Stomach (tissue), 9 donors: ENCODE data around the gene NUP133. TPM values are rescaled to one million over a fixed set of nuclear protein-coding genes. Genes with fewer than 3 reads are reported as not detected.

Experiments used
- DNase-seq, 2 donors: peaks; one replicate each; pipeline versions ENCODE4 v3.0.0 to v3.0.0-alpha.2; 2013 to 2019
- H3K27ac ChIP-seq, 5 donors: fragments of 200-600 bp in 4 of 5; sonication (generic) in 4 of 5; one replicate each; pipeline ENCODE4 v1.5.1; 2013 to 2019; ENCODE audit warnings: mild to moderate bottlenecking in 1 of 5, moderate library complexity in 1 of 5
- H3K27me3 ChIP-seq, 3 donors: fragments of 200-600 bp; sonication (generic); one replicate each; pipeline ENCODE4 v1.5.1; 2017 to 2019; ENCODE audit warnings: mixed run types in 1 of 3
- H3K36me3 ChIP-seq, 4 donors: fragments of 200-600 bp; sonication (generic); 1 replicate in 3 of 4; 2 replicates in 1 of 4; pipeline ENCODE4 v1.5.1; 2016 to 2019
- H3K4me1 ChIP-seq, 4 donors: fragments of 200-600 bp; sonication (generic); one replicate each; pipeline ENCODE4 v1.5.1; 2016 to 2019
- H3K4me3 ChIP-seq, 4 donors: fragments of 200-600 bp; sonication (generic) in 3 of 4; one replicate each; pipeline ENCODE4 v1.5.1; 2016 to 2019; ENCODE audit warnings: mild to moderate bottlenecking in 1 of 4
- H3K9me3 ChIP-seq, 4 donors: fragments of 200-600 bp; sonication (generic); one replicate each; pipeline ENCODE4 v1.5.1; 2016 to 2019
- EP300 ChIP-seq: sonication (generic); formaldehyde crosslinking; IDR thresholded peaks from one replicate; pipeline ENCODE4 v1.6.1; 2017; ENCODE audit warnings: antibody characterized with exemption
- POLR2A ChIP-seq, 4 donors: fragments of 450-650 bp; IDR thresholded peaks; one replicate each; pipeline ENCODE4 v1.6.1; 2016; ENCODE audit warnings: antibody characterized with exemption in 4 of 4, control low read depth in 2 of 4, mild to moderate bottlenecking in 1 of 4, moderate library complexity in 1 of 4
- POLR2AphosphoS5 ChIP-seq, 3 donors: sonication (generic); formaldehyde crosslinking; IDR thresholded peaks; one replicate each; pipeline ENCODE4 v1.6.1; 2016; ENCODE audit warnings: antibody characterized with exemption in 3 of 3
- WGBS, 5 donors: extraction: QIAGEN DNeasy Blood & Tissue Kit in 3 of 5; methylation state at CpG; one replicate each; pipeline versions ENCODE4 v1.1.5 to v1.1.7; 2013 to 2018; 5-methylcytosine and 5-hydroxymethylcytosine counted together
- intact Hi-C: fragments of 100-400 bp; cut with DNase I; formaldehyde crosslinking; loops from one replicate; pipeline ENCODE4 v1.15.1; 2023; ENCODE audit warnings: low total_unique reads
- polyA plus RNA-seq, 3 donors: library from polyadenylated mRNA; stranded (reverse); fragments of 200-250 nt; gene quantifications; one replicate each; pipeline ENCODE4 v1.2.3, GENCODE V29; 2013
- small RNA-seq, 4 donors: library from RNA; depleted of rRNA; stranded (forward); fragments of <200 nt; gene quantifications; one replicate each; pipeline ENCODE3, GENCODE V24; 2016
- total RNA-seq, 5 donors: library from RNA; depleted of rRNA; stranded (reverse); fragments of >200 nt; gene quantifications; one replicate each; pipeline versions ENCODE4 v1.1.0 to v1.2.3, GENCODE V29; 2014 to 2016
- TF ChIP-seq, protein P1 (sequence below), 7 experiments: fragments of 450-650 bp in 4 of 7; fragments of 200-600 bp in 3 of 7; sonication (generic) in 3 of 7; IDR thresholded peaks; one replicate each; pipeline ENCODE4 v1.5.1; 2016 to 2019; ENCODE audit warnings: antibody characterized with exemption in 7 of 7, control low read depth in 2 of 7, mild to moderate bottlenecking in 1 of 7
- donor health status: healthy with polysubstance abuse.
- donor health status: Bipolar disorder and iron deficiency.
- donor health status: healthy.

Gene NUP133
- total and polyA plus RNA-seq, 8 donors, result 5.5 to 74.7 (median 17.0) TPM

DNA sequence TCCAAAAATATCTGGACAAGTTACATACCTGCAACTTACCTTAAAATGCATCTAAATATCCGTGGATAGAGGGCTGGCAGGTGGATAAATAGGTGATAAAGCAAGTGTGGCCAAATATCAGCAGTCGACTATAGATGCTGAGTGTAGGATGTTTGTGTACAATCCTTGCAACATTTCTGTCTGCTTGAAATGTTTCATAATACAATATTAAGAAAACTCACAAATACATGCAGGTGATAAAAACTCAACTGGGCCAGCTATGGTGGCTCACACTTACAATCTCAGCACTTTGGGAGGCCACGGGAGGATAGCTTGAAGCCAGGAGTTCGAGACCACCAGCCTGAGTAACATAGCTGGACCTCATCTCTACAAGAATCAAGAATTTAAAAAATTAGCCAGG is 115.2 kb downstream of the NUP133 start:
- Histone ChIP-seq H3K4me1 (no peaks in the 10 kb centered on the region), H3K27me3 (peaks cover 0 to 56% (median 4%) of the 10 kb centered on the region in 3 donors), H3K27ac (no peak overlapping the region), H3K36me3 (no peaks in the 10 kb centered on the region), H3K9me3 (peaks cover 0 to 10% (median 0%) of the 10 kb centered on the region in 4 donors), H3K4me3 (no peak overlapping the region)
- 69 to 80% (median 76%) methylated on average over 4 of the region's 4 CpGs for WGBS, 5 donors
- no peak for TF ChIP-seq POLR2A (IDR thresholded peaks at IDR 0.05)
- TF ChIP-seq EP300, result no peak
- TF ChIP-seq, protein P1, sequence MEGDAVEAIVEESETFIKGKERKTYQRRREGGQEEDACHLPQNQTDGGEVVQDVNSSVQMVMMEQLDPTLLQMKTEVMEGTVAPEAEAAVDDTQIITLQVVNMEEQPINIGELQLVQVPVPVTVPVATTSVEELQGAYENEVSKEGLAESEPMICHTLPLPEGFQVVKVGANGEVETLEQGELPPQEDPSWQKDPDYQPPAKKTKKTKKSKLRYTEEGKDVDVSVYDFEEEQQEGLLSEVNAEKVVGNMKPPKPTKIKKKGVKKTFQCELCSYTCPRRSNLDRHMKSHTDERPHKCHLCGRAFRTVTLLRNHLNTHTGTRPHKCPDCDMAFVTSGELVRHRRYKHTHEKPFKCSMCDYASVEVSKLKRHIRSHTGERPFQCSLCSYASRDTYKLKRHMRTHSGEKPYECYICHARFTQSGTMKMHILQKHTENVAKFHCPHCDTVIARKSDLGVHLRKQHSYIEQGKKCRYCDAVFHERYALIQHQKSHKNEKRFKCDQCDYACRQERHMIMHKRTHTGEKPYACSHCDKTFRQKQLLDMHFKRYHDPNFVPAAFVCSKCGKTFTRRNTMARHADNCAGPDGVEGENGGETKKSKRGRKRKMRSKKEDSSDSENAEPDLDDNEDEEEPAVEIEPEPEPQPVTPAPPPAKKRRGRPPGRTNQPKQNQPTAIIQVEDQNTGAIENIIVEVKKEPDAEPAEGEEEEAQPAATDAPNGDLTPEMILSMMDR (IDR thresholded peaks at IDR 0.05), result no peak
- no peak for TF ChIP-seq POLR2AphosphoS5 (IDR thresholded peaks at IDR 0.05)
- intact Hi-C loops, result no loop called here
- no peak for DNase-seq

Small RNA genes within 50 kb of the gene (small RNA-seq; reads per million reads assigned to genes)
- gene RN7SKP276, result 0 reads per million in 4 donors
- 0 reads per million in 4 donors for gene RNA5SP78
- gene RNU4-21P, result 0 reads per million in 4 donors

Other genes starting within 250 kb of the NUP133 start
- gene RAB4A, start 237.2 kb downstream of the NUP133 start, total RNA-seq, result 100 to 1,000 TPM in 1 of 5 donors, 10 to 100 TPM in 4; 24.1 to 277 (median 41.4) TPM
- gene RAB4A, start 237.2 kb downstream of the NUP133 start, polyA plus RNA-seq, result 10 to 100 TPM; 43.8 to 90.6 (median 58.9) TPM
- gene CCSAP, start 165.3 kb downstream of the NUP133 start, total RNA-seq, result 10 to 100 TPM in 1 of 5 donors, 1 to 10 TPM in 3, under 1 TPM in 1; 0.89 to 10.5 (median 5.2) TPM
- gene CCSAP, start 165.3 kb downstream of the NUP133 start, polyA plus RNA-seq, result 1 to 10 TPM in 2 of 3 donors, under 1 TPM in 1; 0.61 to 2.0 (median 1.4) TPM
- gene ACTA1, start 74.2 kb downstream of the NUP133 start, total RNA-seq, result under 1 TPM in 2 of 5 donors, not detected in 3; 0.37 to 0.58 TPM
- gene ACTA1, start 74.2 kb downstream of the NUP133 start, polyA plus RNA-seq, result 10 to 100 TPM in 1 of 3 donors, 1 to 10 TPM in 2; 2.4 to 43.8 (median 2.7) TPM
- 10 to 100 TPM in 4 of 5 donors, 1 to 10 TPM in 1; 3.5 to 24.2 (median 19.7) TPM for gene ABCB10, start 50.4 kb upstream of the NUP133 start, total RNA-seq
- 1 to 10 TPM; 2.7 to 7.1 (median 3.2) TPM for gene ABCB10, start 50.4 kb upstream of the NUP133 start, polyA plus RNA-seq
- 10 to 100 TPM in 3 of 5 donors, 1 to 10 TPM in 1, under 1 TPM in 1; 0.29 to 33.8 (median 18.4) TPM for gene TAF5L, start 117.8 kb upstream of the NUP133 start, total RNA-seq
- 1 to 10 TPM; 5.9 to 9.5 (median 8.2) TPM for gene TAF5L, start 117.8 kb upstream of the NUP133 start, polyA plus RNA-seq
- 10 to 100 TPM in 2 of 5 donors, 1 to 10 TPM in 2, not detected in 1; 4.1 to 16.8 (median 8.5) TPM for gene URB2, start 117.9 kb upstream of the NUP133 start, total RNA-seq
- gene URB2, start 117.9 kb upstream of the NUP133 start, polyA plus RNA-seq, result 1 to 10 TPM; 1.5 to 1.7 (median 1.5) TPM